ENCODE measurements around the gene PPM1A. TPM values are rescaled to one million over a fixed set of nuclear protein-coding genes. Genes with fewer than 3 reads are reported as not detected.

The PPM1A gene
- total and polyA plus RNA-seq, 2 of the 13 experiments (the other 11 are each of a cell fraction or from before 2014, with no cell fraction given), result 23.3 to 29.8 TPM

GRCh38 chr14:60248697-60249318 lies at the start of gene PPM1A (continued):
- TF ChIP-seq, protein P1, sequence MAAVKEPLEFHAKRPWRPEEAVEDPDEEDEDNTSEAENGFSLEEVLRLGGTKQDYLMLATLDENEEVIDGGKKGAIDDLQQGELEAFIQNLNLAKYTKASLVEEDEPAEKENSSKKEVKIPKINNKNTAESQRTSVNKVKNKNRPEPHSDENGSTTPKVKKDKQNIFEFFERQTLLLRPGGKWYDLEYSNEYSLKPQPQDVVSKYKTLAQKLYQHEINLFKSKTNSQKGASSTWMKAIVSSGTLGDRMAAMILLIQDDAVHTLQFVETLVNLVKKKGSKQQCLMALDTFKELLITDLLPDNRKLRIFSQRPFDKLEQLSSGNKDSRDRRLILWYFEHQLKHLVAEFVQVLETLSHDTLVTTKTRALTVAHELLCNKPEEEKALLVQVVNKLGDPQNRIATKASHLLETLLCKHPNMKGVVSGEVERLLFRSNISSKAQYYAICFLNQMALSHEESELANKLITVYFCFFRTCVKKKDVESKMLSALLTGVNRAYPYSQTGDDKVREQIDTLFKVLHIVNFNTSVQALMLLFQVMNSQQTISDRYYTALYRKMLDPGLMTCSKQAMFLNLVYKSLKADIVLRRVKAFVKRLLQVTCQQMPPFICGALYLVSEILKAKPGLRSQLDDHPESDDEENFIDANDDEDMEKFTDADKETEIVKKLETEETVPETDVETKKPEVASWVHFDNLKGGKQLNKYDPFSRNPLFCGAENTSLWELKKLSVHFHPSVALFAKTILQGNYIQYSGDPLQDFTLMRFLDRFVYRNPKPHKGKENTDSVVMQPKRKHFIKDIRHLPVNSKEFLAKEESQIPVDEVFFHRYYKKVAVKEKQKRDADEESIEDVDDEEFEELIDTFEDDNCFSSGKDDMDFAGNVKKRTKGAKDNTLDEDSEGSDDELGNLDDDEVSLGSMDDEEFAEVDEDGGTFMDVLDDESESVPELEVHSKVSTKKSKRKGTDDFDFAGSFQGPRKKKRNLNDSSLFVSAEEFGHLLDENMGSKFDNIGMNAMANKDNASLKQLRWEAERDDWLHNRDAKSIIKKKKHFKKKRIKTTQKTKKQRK (IDR thresholded peaks at IDR 0.05; ENCODE audit: low read length), result no peak
- no peak for TF ChIP-seq IRX3 (CRISPR knock-in tag; IDR thresholded peaks at IDR 0.05; ENCODE audit: borderline replicate concordance, low read depth)
- no peak for TF ChIP-seq NFIB (CRISPR knock-in tag; IDR thresholded peaks at IDR 0.05; ENCODE audit: borderline replicate concordance)
- no peak for TF ChIP-seq ZNF24 (IDR thresholded peaks at IDR 0.05)
- peak; percentile 82; the same call in 1 of the 2 replicates for TF ChIP-seq ZFP41 (CRISPR knock-in tag; IDR thresholded peaks at IDR 0.05; ENCODE audit: borderline replicate concordance)
- peak; percentile 40; the same call in 1 of the 2 replicates for TF ChIP-seq ATF7-NPFF (CRISPR knock-in tag; IDR thresholded peaks at IDR 0.05; ENCODE audit: low read depth)
- TF ChIP-seq NFKBIZ (CRISPR knock-in tag; IDR thresholded peaks at IDR 0.05), result no peak
- TF ChIP-seq CBFB (CRISPR knock-in tag; IDR thresholded peaks at IDR 0.05), result peak; percentile 42; the same call in 1 of the 2 replicates
- TF ChIP-seq ZKSCAN5 (CRISPR knock-in tag; IDR thresholded peaks at IDR 0.05), result no peak
- peak; percentile 81 for TF ChIP-seq ZNF501 (CRISPR knock-in tag; IDR thresholded peaks at IDR 0.05)
- TF ChIP-seq MBD4 (IDR thresholded peaks at IDR 0.05; ENCODE audit: borderline replicate concordance, low read length), result no peak
- TF ChIP-seq, protein P2, sequence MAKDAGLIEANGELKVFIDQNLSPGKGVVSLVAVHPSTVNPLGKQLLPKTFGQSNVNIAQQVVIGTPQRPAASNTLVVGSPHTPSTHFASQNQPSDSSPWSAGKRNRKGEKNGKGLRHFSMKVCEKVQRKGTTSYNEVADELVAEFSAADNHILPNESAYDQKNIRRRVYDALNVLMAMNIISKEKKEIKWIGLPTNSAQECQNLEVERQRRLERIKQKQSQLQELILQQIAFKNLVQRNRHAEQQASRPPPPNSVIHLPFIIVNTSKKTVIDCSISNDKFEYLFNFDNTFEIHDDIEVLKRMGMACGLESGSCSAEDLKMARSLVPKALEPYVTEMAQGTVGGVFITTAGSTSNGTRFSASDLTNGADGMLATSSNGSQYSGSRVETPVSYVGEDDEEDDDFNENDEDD (CRISPR knock-in tag; IDR thresholded peaks at IDR 0.05; ENCODE audit: borderline replicate concordance), result peak; percentile 75; the same call in 1 of the 2 replicates
- TF ChIP-seq SIX1 (CRISPR knock-in tag; IDR thresholded peaks at IDR 0.05; ENCODE audit: borderline replicate concordance), result no peak
- no peak for TF ChIP-seq SNAI1 (CRISPR knock-in tag; IDR thresholded peaks at IDR 0.05; ENCODE audit: borderline replicate concordance)
- TF ChIP-seq RCOR2 (CRISPR knock-in tag; IDR thresholded peaks at IDR 0.05), result no peak
- no peak for TF ChIP-seq TBX3 (IDR thresholded peaks at IDR 0.05; ENCODE audit: borderline replicate concordance)
- TF ChIP-seq GATA4 (IDR thresholded peaks at IDR 0.05; ENCODE audit: borderline replicate concordance, low read depth), result peak; percentile 79; the same call in 1 of the 2 replicates
- TF ChIP-seq ZFP36L2 (CRISPR knock-in tag; IDR thresholded peaks at IDR 0.05), result no peak
- no peak for TF ChIP-seq ZHX1 (CRISPR knock-in tag; IDR thresholded peaks at IDR 0.05; ENCODE audit: low read depth)
- TF ChIP-seq SMYD3 (CRISPR knock-in tag; IDR thresholded peaks at IDR 0.05), result no peak
- TF ChIP-seq ATF6 (CRISPR knock-in tag; conservative IDR thresholded peaks at IDR 0.05), result 0 out of 2 replicates have a peak, but pooled peaks have one; percentile 28
